Fibroblast of lung (primary cell): ENCODE results near the gene WDR88. TPM values are rescaled to one million over a fixed set of nuclear protein-coding genes. Genes with fewer than 3 reads are reported as not detected.

Experiments used
- DNase-seq, 2 donors: peaks; one replicate each; pipeline versions ENCODE4 v3.0.0 to v3.0.0-alpha.2; 2010; ENCODE audit warnings: low read depth in 2 of 2
- H2AFZ ChIP-seq: 2 replicates; pipeline ENCODE4 v1.5.1; 2012; ENCODE audit warnings: low read length, control low read depth, inconsistent platforms
- H3K27ac ChIP-seq: 2 replicates; pipeline ENCODE4 v1.5.1; 2011; ENCODE audit warnings: low read length, control low read depth; ENCODE audit not compliant: insufficient read depth
- H3K27me3 ChIP-seq: 2 replicates; pipeline ENCODE4 v1.5.1; 2011; ENCODE audit warnings: mild to moderate bottlenecking, low read length; ENCODE audit not compliant: control insufficient read depth, insufficient read depth
- H3K36me3 ChIP-seq: 2 replicates; pipeline ENCODE4 v1.5.1; 2011; ENCODE audit warnings: low read length; ENCODE audit not compliant: control insufficient read depth, insufficient read depth
- H3K4me1 ChIP-seq: 2 replicates; pipeline ENCODE4 v1.5.1; 2011; ENCODE audit warnings: low read length; ENCODE audit not compliant: control insufficient read depth, insufficient read depth; ENCODE audit errors: extremely low read depth
- H3K4me2 ChIP-seq: 2 replicates; pipeline ENCODE4 v1.5.1; 2011; ENCODE audit warnings: low read length, control low read depth; ENCODE audit not compliant: insufficient read depth; ENCODE audit errors: extremely low read depth
- H3K4me3 ChIP-seq, 4 experiments: fragments of 200-600 bp in 1 of 4; sonication (generic) in 1 of 4; replicated peaks in 1 of 4; 2 replicates each; pipeline ENCODE4 v1.5.1; 2011 to 2016; ENCODE audit warnings: low read length in 4 of 4, low read depth in 3 of 4, mild to moderate bottlenecking in 3 of 4, control low read depth in 2 of 4, inconsistent platforms in 1 of 4, mixed read lengths in 1 of 4; ENCODE audit not compliant: insufficient read depth in 1 of 4; ENCODE audit errors: control extremely low read depth in 1 of 4
- H3K79me2 ChIP-seq: 2 replicates; pipeline ENCODE4 v1.5.1; 2012; ENCODE audit warnings: mild to moderate bottlenecking, low read length, inconsistent platforms; ENCODE audit not compliant: control insufficient read depth, insufficient read depth
- H3K9ac ChIP-seq: 2 replicates; pipeline ENCODE4 v1.5.1; 2011; ENCODE audit warnings: mild to moderate bottlenecking, low read length, control low read depth; ENCODE audit not compliant: insufficient read depth
- H3K9me3 ChIP-seq: 2 replicates; pipeline ENCODE4 v1.5.1; 2012; ENCODE audit warnings: low read depth, low read length; ENCODE audit not compliant: control insufficient read depth, insufficient read depth
- H4K20me1 ChIP-seq: 2 replicates; pipeline ENCODE4 v1.5.1; 2011; ENCODE audit warnings: low read length; ENCODE audit not compliant: control insufficient read depth, insufficient read depth; ENCODE audit errors: extremely low read depth
- EZH2 ChIP-seq: IDR thresholded peaks from 2 replicates; pipeline ENCODE4 v1.5.1; 2012; ENCODE audit warnings: low read length, control low read depth, mild to moderate bottlenecking; ENCODE audit errors: missing control alignments
- polyA plus RNA-seq, 2 donors: library from polyadenylated mRNA; depleted of rRNA in 1 of 2; stranded (reverse) in 1 of 2; unstranded in 1 of 2; fragments of >200 nt; gene quantifications; 2 replicates each; pipeline ENCODE4 v1.2.1, GENCODE V29; 2011 to 2012; ENCODE audit warnings: missing spikeins in 1 of 2
- total RNA-seq: library from RNA; depleted of rRNA; stranded (reverse); fragments of >200 nt; gene quantifications from 2 replicates; pipeline ENCODE4 v1.2.1, GENCODE V29; 2014
- TF ChIP-seq, protein P1 (sequence below), 2 donors: IDR thresholded peaks in 1 of 2; conservative IDR thresholded peaks in 1 of 2; 1 replicate in 1 of 2; 2 replicates in 1 of 2; pipeline ENCODE4 v1.5.1; 2011 to 2012; ENCODE audit warnings: low read length in 2 of 2, control low read depth in 1 of 2, inconsistent platforms in 1 of 2, low read depth in 1 of 2, mild to moderate bottlenecking in 1 of 2

Gene WDR88
- total and polyA plus RNA-seq, 2 donors (not counting 1 experiment from before 2014, with no cell fraction given), result not detected

DNA sequence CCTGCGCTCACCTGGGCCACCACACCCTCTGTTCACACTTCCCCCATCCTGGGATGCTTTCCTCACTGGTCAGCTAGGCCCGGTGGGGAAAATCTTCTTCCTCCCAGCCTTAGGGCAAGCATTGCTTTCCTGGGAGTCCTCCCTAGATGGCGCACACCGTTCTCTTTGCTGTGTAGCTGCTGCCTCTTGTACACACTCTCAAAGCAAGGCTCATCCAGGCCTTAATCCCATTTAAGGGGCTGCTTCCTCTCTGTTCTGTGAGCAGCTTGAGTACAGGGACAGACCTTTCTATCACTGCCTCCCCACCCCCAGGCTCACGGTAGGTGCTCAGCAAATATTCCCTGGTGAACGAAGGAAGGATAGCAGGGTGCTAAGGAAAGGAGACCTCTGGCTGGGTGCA is 82.7 kb downstream of the WDR88 start:
- no peak for TF ChIP-seq EZH2
- TF ChIP-seq, protein P1, sequence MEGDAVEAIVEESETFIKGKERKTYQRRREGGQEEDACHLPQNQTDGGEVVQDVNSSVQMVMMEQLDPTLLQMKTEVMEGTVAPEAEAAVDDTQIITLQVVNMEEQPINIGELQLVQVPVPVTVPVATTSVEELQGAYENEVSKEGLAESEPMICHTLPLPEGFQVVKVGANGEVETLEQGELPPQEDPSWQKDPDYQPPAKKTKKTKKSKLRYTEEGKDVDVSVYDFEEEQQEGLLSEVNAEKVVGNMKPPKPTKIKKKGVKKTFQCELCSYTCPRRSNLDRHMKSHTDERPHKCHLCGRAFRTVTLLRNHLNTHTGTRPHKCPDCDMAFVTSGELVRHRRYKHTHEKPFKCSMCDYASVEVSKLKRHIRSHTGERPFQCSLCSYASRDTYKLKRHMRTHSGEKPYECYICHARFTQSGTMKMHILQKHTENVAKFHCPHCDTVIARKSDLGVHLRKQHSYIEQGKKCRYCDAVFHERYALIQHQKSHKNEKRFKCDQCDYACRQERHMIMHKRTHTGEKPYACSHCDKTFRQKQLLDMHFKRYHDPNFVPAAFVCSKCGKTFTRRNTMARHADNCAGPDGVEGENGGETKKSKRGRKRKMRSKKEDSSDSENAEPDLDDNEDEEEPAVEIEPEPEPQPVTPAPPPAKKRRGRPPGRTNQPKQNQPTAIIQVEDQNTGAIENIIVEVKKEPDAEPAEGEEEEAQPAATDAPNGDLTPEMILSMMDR (conservative IDR thresholded peaks at IDR 0.05 in 1 of 2, IDR thresholded peaks at IDR 0.05 in 1 of 2; ENCODE audit: low read depth in 1 of 2, low read length in 2 of 2), result peak; percentile 25 to 42
- no peaks in the 10 kb centered on the region for H3K79me2 ChIP-seq
- no peaks in the 10 kb centered on the region for H3K27me3 ChIP-seq
- no peak overlapping the region for H2AFZ ChIP-seq
- no peaks in the 10 kb centered on the region for H3K9me3 ChIP-seq
- no peak overlapping the region for H3K9ac ChIP-seq
- no peak overlapping the region for H3K4me3 ChIP-seq
- H3K27ac ChIP-seq, result no peak overlapping the region
- H4K20me1 ChIP-seq, result no peaks in the 10 kb centered on the region
- no peak overlapping the region for H3K4me2 ChIP-seq
- DNase-seq, result peak; percentile 19 to 26
- no peaks in the 10 kb centered on the region for H3K4me1 ChIP-seq
- H3K36me3 ChIP-seq, result no peaks in the 10 kb centered on the region

DNA sequence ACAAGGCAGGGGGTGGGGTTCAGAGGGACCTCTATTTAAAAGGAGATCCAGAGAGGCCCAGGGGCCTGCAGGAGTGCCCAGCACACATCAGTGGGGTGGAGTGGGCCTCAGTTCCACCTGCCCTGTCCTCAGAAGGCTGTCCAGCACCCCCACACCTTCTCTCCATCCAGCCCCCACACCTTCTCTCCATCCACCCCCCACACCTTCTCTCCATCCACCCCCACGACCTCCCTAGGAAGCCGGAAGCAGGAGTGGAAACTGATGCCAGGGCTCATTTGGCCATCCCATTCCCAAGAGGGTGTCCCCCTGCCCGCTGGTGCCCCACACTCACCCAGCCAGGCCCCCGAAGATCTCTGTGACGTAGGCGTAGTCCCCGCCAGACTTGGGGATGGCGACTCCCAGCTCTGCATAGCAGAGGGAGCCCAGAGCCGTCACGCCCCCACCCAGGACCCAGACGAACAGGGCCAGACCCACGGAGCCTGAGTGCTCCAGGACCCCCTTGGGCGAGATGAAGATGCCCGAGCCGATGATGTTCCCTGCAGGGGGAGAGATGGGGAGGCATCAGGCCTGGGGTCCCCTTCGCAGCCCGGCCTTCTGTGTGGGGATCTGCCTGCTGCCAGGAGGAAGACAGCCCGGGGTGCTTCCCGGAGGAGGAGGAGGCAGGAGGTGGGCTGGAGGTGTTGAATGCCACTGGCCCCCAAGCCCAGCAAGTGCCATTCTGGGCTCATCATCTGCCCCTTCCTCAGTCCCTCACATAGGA is 83.7 kb downstream of the WDR88 start:
- Histone ChIP-seq H3K9ac (no peak overlapping the region), H3K79me2 (no peaks in the 10 kb centered on the region), H3K36me3 (no peaks in the 10 kb centered on the region), H3K4me2 (no peak overlapping the region), H3K4me1 (no peaks in the 10 kb centered on the region), H4K20me1 (no peaks in the 10 kb centered on the region), H3K27me3 (no peaks in the 10 kb centered on the region), H2AFZ (no peak overlapping the region), H3K27ac (no peak overlapping the region), H3K9me3 (no peaks in the 10 kb centered on the region), H3K4me3 (no peak overlapping the region)
- TF ChIP-seq, protein P1 (conservative IDR thresholded peaks at IDR 0.05 in 1 of 2, IDR thresholded peaks at IDR 0.05 in 1 of 2; ENCODE audit: low read depth in 1 of 2, low read length in 2 of 2), result no peak
- no peak for TF ChIP-seq EZH2
- DNase-seq, result no peak

DNA sequence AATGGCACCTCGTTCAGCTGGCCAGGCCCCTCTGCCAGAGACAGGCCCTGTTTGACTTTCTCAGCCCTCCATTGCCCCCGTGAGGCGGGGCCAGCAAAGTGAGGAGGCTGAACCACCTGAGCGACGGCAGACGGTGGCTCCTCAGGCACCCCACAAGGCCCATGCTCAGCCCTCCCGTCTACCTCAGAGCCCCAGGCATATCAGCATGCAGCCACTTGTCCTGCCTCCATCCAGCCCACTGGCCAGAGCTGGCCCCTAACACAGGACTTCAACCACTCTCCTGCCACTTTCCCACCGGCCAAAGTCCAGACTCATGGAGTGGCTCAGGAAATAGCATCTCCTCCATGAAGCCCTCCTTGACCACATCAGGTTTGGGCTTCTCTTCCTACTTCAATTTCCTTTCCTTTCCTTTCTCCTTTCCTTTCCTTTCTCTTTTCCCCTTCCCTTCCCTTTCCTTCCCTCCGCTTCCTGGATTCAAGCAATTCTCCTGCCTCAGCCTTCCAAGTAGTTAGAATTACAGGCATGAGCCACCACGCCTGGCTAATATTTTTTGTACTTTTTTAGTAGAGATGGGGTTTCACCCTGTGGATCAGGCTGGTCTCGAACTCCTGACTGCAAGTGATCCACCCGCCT is 84.4 kb downstream of the WDR88 start:
- TF ChIP-seq, protein P1 (conservative IDR thresholded peaks at IDR 0.05 in 1 of 2, IDR thresholded peaks at IDR 0.05 in 1 of 2; ENCODE audit: low read depth in 1 of 2, low read length in 2 of 2), result no peak
- TF ChIP-seq EZH2, result no peak
- Histone ChIP-seq H3K4me1 (no peaks in the 10 kb centered on the region), H3K36me3 (no peaks in the 10 kb centered on the region), H3K27me3 (no peaks in the 10 kb centered on the region), H3K4me3 (no peak overlapping the region), H2AFZ (no peak overlapping the region), H3K79me2 (no peaks in the 10 kb centered on the region), H3K9ac (no peak overlapping the region), H3K9me3 (no peaks in the 10 kb centered on the region), H3K27ac (no peak overlapping the region), H3K4me2 (no peak overlapping the region), H4K20me1 (no peaks in the 10 kb centered on the region)
- no peak for DNase-seq
